Naive thymus-derived CD4-positive, alpha-beta T cell (primary cell): ENCODE results near the gene IPO4. TPM values are rescaled to one million over a fixed set of nuclear protein-coding genes. Genes with fewer than 3 reads are reported as not detected.

ENCODE experiments used
- ATAC-seq: fragments of 150-1000 bp; cut with Tn5 transposase; 2 replicates; pipeline ENCODE4 v1.10.0; 2021; ENCODE audit warnings: mild to moderate bottlenecking, moderate library complexity
- CTCF ChIA-PET: fragments of 350-600 bp; sonication (Branson Sonifier 250); formaldehyde crosslinking; loops from one replicate; lab custom pipeline; 2021; ENCODE audit warnings: antibody characterized with exemption; lab: Charles Lee
- POLR2A ChIA-PET: fragments of 350-600 bp; sonication (Branson Sonifier 250); formaldehyde crosslinking; loops from one replicate; lab custom pipeline; 2021; ENCODE audit warnings: antibody characterized with exemption, inconsistent platforms; lab: Charles Lee
- DNase-seq, 9 donors: peaks; one replicate each; pipeline versions ENCODE4 v3.0.0 to v3.0.0-alpha.2; 2020 to 2022; ENCODE audit warnings: mixed read lengths in 1 of 9
- H3K27ac ChIP-seq: one replicate; pipeline ENCODE4 v1.7.0; 2013; ENCODE audit warnings: mild to moderate bottlenecking, low read depth, low read length, moderate library complexity
- H3K27me3 ChIP-seq, 2 donors: one replicate each; pipeline ENCODE4 v1.7.0; 2013; ENCODE audit warnings: low read length in 2 of 2, mild to moderate bottlenecking in 2 of 2, moderate library complexity in 2 of 2; ENCODE audit not compliant: control insufficient read depth in 2 of 2, insufficient read depth in 2 of 2
- H3K36me3 ChIP-seq, 3 experiments: 1 replicate in 2 of 3; 2 replicates in 1 of 3; pipeline ENCODE4 v1.7.0; 2013; ENCODE audit warnings: low read length in 3 of 3, mild to moderate bottlenecking in 3 of 3, moderate library complexity in 1 of 3; ENCODE audit not compliant: insufficient read depth in 3 of 3, control insufficient read depth in 2 of 3
- H3K4me1 ChIP-seq, 2 donors: one replicate each; pipeline ENCODE4 v1.7.0; 2013; ENCODE audit warnings: low read length in 2 of 2, mild to moderate bottlenecking in 2 of 2, moderate library complexity in 1 of 2; ENCODE audit not compliant: control insufficient read depth in 2 of 2, insufficient read depth in 2 of 2
- H3K4me3 ChIP-seq: 2 replicates; pipeline ENCODE4 v1.7.0; 2013; ENCODE audit warnings: mild to moderate bottlenecking, low read length
- H3K9me3 ChIP-seq, 3 experiments: 1 replicate in 2 of 3; 2 replicates in 1 of 3; pipeline ENCODE4 v1.7.0; 2013; ENCODE audit warnings: low read length in 3 of 3; ENCODE audit not compliant: control insufficient read depth in 2 of 3
- H3K27ac Mint-ChIP-seq, 9 donors: one replicate each; pipeline ENCODE4 v1.8.0; 2020 to 2022; ENCODE audit warnings: mixed read lengths in 9 of 9, mild to moderate bottlenecking in 8 of 9, moderate library complexity in 5 of 9, inconsistent platforms in 2 of 9
- H3K27me3 Mint-ChIP-seq, 5 donors: one replicate each; pipeline ENCODE4 v1.8.0; 2021 to 2022; ENCODE audit warnings: mixed read lengths in 5 of 5, mild to moderate bottlenecking in 1 of 5
- H3K36me3 Mint-ChIP-seq, 5 donors: one replicate each; pipeline ENCODE4 v1.8.0; 2020 to 2022; ENCODE audit warnings: mixed read lengths in 5 of 5, mild to moderate bottlenecking in 3 of 5, inconsistent platforms in 1 of 5
- H3K4me1 Mint-ChIP-seq, 7 donors: one replicate each; pipeline ENCODE4 v1.8.0; 2020 to 2022; ENCODE audit warnings: mixed read lengths in 7 of 7, mild to moderate bottlenecking in 3 of 7, inconsistent platforms in 1 of 7
- H3K4me3 Mint-ChIP-seq, 10 donors: one replicate each; pipeline ENCODE4 v1.8.0; 2020 to 2022; ENCODE audit warnings: mild to moderate bottlenecking in 10 of 10, mixed read lengths in 10 of 10, moderate library complexity in 6 of 10, inconsistent platforms in 2 of 10
- H3K9me3 Mint-ChIP-seq, 11 donors: one replicate each; pipeline ENCODE4 v1.8.0; 2020 to 2022; ENCODE audit warnings: mixed read lengths in 11 of 11, mild to moderate bottlenecking in 4 of 11, inconsistent platforms in 1 of 11, moderate library complexity in 1 of 11
- intact Hi-C, 2 donors: fragments of 100-400 bp; cut with micrococcal nuclease; formaldehyde crosslinking; loops; one replicate each; pipeline ENCODE4 v1.15.1; 2023
- polyA plus RNA-seq, 2 donors: library from polyadenylated mRNA; unstranded; fragments of 300-500 nt; fragmentation: Illumina TruSeq; gene quantifications; one replicate each; pipeline ENCODE4 v1.2.3, GENCODE V29; 2021
- total RNA-seq, 6 experiments: library from RNA in 5 of 6; stranded (reverse) in 5 of 6; gene quantifications; 1 replicate in 5 of 6; 2 replicates in 1 of 6; pipeline ENCODE4 v1.2.3 and lab custom pipeline; 2021 to 2026

Gene IPO4
- total and polyA plus RNA-seq, 7 experiments from 2014 or later = 17.5 to 45.2 (median 36.2) TPM

DNA sequence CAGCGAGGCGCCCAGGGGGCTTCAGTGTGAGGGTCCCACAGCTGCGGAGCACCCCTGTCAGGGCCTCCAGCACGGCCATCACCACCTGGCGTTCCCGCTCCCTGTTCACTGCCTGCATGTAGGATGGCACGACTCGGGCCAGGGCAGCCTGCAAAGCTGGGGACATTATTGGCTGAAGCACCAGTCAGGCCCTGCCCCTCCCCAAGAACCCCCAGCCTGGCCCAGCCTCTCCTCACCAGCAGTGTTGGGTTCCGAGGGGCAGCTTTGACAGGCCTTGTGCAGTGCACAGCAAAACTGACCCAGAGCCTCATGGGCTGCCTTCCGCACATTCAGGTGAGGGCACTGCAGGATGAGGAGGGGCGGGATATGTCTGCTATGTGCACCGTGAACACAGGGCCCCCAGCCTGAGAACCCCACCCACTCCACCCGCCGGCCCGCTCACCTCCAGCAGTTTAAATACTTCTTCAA lies 5.6 kb downstream of the IPO4 start:
- peaks cover 0 to 23% (median 4%) of the 10 kb centered on the region in 5 donors for H3K36me3 Mint-ChIP-seq
- ChIA-PET POLR2A (interaction anchor here (1.0 kb wide), 1 partner anchor 10 kb away, joined by 3 read pairs; no protein-coding TSS in a partner anchor), CTCF (interaction anchor here (0.6 kb wide), 1 partner anchor 43 kb away, joined by 3 read pairs; no protein-coding TSS in a partner anchor)
- ATAC-seq (no peak), DNase-seq (no peak)
- Histone ChIP-seq H3K9me3 (no peaks in the 10 kb centered on the region), H3K27me3 (no peaks in the 10 kb centered on the region), H3K36me3 (peaks cover 0 to 86% (median 16%) of the 10 kb centered on the region in 3 experiments), H3K27ac (no peak overlapping the region), H3K4me3 (no peak overlapping the region), H3K4me1 (peaks cover 9 to 13% of the 10 kb centered on the region in 2 donors)
- H3K9me3 Mint-ChIP-seq = peaks cover 0 to 4% (median 0%) of the 10 kb centered on the region in 11 donors
- H3K4me1 Mint-ChIP-seq = peaks cover 5 to 21% (median 13%) of the 10 kb centered on the region in 7 donors
- no peak overlapping the region for H3K4me3 Mint-ChIP-seq
- intact Hi-C loops = no loop called here
- no peaks in the 10 kb centered on the region for H3K27me3 Mint-ChIP-seq
- H3K27ac Mint-ChIP-seq = peak overlapping the region in 3 of 9 donors; percentile 67 to 82 (median 69)

DNA sequence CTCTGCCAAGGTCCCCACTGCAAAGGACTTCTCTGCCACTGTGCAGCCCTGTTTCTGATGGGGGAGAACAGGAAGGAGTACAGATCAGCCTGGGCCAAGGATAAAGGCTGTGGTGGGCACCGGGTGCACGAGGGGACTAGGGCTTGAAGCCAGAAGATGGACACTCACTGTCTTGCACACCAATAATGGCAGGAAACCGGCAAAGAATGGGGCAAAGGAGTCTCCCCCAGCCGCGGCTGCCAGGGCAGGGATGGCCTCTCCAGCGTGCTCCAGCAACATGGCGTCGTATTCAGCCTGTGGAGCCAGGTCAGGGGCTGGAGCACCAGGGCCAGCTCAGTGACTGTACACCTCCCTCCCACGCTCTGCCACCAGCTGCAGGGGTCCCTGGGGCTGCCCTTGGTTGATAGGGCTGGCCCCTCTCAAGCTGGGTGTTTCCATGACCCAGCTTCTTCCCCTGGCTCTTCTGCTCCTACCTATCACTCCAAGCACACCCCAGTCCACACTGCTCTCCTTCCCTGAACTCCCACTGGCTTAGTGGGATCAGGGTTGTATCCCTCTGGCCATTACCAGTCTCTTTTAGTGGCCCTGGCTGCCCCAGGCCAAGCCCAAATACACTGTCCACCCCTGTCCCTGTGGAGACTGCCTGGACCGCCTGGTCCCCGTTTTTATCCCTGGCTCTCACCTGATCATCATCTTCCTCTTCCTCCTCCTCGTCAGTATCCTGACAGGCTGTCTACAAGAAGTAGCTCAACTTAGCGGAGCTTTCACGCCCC lies 6.3 kb downstream of the IPO4 start:
- ChIA-PET CTCF (no interaction called here), POLR2A (interaction anchor here (0.9 to 1.4 kb wide), 3 partner anchors 9 to 22 kb away, joined by 3 to 5 read pairs (median 3); partner anchors contain the start of genes IRF9 and TM9SF1)
- Mint-ChIP-seq H3K36me3 (peaks cover 0 to 28% (median 4%) of the 10 kb centered on the region in 5 donors), H3K4me3 (no peak overlapping the region), H3K4me1 (peaks cover 4 to 15% (median 5%) of the 10 kb centered on the region in 7 donors), H3K27me3 (no peaks in the 10 kb centered on the region), H3K9me3 (peaks cover 0 to 4% (median 0%) of the 10 kb centered on the region in 11 donors), H3K27ac (peak overlapping the region in 6 of 9 donors; percentile 5 to 82 (median 26))
- H3K9me3 ChIP-seq = no peaks in the 10 kb centered on the region
- peaks cover 1 to 6% of the 10 kb centered on the region in 2 donors for H3K4me1 ChIP-seq
- ATAC-seq (peak; percentile 6), DNase-seq (no peak)
- no peaks in the 10 kb centered on the region for H3K27me3 ChIP-seq
- no peak overlapping the region for H3K27ac ChIP-seq
- intact Hi-C loops = no loop called here
- no peak overlapping the region for H3K4me3 ChIP-seq
- peaks cover 0 to 94% (median 18%) of the 10 kb centered on the region in 3 experiments for H3K36me3 ChIP-seq

DNA sequence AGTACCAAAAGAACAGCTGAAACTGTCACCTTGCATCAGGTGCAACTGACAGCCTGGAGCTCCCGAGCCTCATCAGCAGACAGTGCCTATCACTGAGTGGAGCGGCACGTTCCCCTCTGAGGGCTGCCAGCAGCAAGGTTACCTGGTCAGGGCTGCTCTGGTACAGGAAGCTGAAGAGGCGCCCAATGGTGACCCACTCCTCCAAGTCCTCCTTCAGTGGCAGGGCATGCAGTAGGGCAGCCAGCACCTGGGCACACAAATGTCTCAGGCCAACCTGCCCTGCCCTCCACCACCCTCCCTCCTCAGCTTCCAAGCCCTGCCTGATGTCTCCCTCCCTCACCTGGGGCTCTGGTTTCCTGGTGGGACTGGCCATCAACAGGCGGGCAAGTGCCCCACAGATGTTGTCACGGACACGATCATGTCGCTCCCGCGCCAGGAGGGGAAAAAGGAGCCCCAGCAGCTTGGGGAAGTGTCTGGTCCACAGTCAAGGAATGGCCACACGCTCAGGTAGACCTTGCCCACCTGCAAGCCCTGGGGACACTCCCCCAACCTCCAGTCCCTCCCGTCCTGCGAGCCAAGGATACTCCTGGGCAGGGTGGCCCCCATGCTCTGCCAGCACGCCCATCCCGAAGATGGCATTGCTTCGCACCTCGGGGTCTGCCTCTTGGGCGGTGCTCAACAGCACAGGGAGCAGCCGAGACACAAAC lies 7.1 kb downstream of the IPO4 start:
- peaks cover 0 to 99% (median 23%) of the 10 kb centered on the region in 3 experiments for H3K36me3 ChIP-seq
- ChIA-PET CTCF (no interaction called here), POLR2A (interaction anchor here (0.9 to 1.4 kb wide), 2 partner anchors 14 to 21 kb away, joined by 3 to 5 read pairs; partner anchors contain the start of genes IRF9 and TM9SF1)
- H3K36me3 Mint-ChIP-seq = peaks cover 0 to 32% (median 4%) of the 10 kb centered on the region in 5 donors
- no peaks in the 10 kb centered on the region for H3K4me1 ChIP-seq
- no peak overlapping the region for H3K27ac ChIP-seq
- no peak for ATAC-seq
- DNase-seq = no peak
- no peaks in the 10 kb centered on the region for H3K9me3 ChIP-seq
- peaks cover 0 to 11% (median 0%) of the 10 kb centered on the region in 7 donors for H3K4me1 Mint-ChIP-seq
- H3K4me3 ChIP-seq = no peak overlapping the region
- no peaks in the 10 kb centered on the region for H3K27me3 ChIP-seq
- no peak overlapping the region for H3K4me3 Mint-ChIP-seq
- H3K9me3 Mint-ChIP-seq = peaks cover 0 to 4% (median 0%) of the 10 kb centered on the region in 11 donors
- intact Hi-C loops = no loop called here
- H3K27me3 Mint-ChIP-seq = no peaks in the 10 kb centered on the region
- H3K27ac Mint-ChIP-seq = peak overlapping the region in 4 of 9 donors; percentile 5 to 65 (median 8)

DNA sequence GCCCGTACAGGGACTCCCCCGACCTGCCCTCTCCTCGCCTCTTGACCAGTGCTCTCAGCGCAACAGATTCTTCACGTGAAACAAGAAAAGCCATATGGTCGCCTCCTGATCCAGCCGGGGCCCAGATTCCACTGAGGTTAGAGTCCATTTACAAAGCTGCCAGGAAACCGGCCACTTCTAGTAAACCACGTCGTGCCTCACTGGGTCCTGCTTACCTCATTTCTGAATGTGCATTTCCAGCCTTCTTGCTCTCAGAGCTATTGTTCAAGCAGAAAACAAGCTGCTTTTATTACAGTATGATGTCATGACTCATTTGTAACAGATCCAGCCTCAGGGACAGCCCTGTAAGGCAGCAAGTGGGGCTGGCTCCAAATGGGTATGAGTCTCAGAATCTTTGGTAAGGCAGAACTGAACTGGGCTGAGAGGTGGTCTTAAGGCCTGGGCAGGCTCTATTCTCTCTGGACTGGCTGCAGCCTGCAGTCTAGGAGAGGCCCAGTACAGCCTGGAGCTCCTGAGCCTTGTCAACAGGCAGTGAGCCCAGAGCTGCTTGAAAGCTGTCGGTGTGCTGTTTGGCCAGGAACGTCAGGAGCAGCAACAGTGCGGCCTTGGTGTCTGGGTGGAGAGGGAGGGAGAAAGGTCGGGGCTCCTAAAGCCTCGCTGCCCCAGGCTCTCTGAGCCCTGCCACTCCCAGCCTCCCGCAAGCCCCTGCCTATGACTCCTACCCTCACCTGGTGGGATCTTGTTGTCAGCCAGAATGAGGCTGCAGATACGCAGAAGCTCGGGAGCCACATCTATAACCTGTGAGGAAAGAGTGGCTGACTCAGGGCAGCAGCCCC lies 8.4 kb downstream of the IPO4 start:
- Mint-ChIP-seq H3K9me3 (peaks cover 0 to 4% (median 0%) of the 10 kb centered on the region in 11 donors), H3K36me3 (peaks cover 0 to 29% (median 4%) of the 10 kb centered on the region in 5 donors), H3K4me3 (no peak overlapping the region), H3K27ac (peak overlapping the region in 6 of 9 donors; percentile 31 to 75 (median 46)), H3K27me3 (no peaks in the 10 kb centered on the region), H3K4me1 (peaks cover 0 to 11% (median 0%) of the 10 kb centered on the region in 7 donors)
- ATAC-seq (no peak), DNase-seq (no peak)
- H3K9me3 ChIP-seq = no peaks in the 10 kb centered on the region
- H3K27me3 ChIP-seq = no peaks in the 10 kb centered on the region
- H3K27ac ChIP-seq = no peak overlapping the region
- CTCF ChIA-PET = interaction anchor here (0.7 kb wide), 1 partner anchor 18 kb away, joined by 3 read pairs; no protein-coding TSS in a partner anchor
- POLR2A ChIA-PET = interaction anchor here (1.4 to 2.7 kb wide), 2 partner anchors 9 to 20 kb away, joined by 5 to 9 read pairs; partner anchors contain the start of genes IPO4 and IRF9
- H3K4me3 ChIP-seq = no peak overlapping the region
- peaks cover 0 to 88% (median 23%) of the 10 kb centered on the region in 3 experiments for H3K36me3 ChIP-seq
- intact Hi-C loops = no loop called here
- H3K4me1 ChIP-seq = no peaks in the 10 kb centered on the region

DNA sequence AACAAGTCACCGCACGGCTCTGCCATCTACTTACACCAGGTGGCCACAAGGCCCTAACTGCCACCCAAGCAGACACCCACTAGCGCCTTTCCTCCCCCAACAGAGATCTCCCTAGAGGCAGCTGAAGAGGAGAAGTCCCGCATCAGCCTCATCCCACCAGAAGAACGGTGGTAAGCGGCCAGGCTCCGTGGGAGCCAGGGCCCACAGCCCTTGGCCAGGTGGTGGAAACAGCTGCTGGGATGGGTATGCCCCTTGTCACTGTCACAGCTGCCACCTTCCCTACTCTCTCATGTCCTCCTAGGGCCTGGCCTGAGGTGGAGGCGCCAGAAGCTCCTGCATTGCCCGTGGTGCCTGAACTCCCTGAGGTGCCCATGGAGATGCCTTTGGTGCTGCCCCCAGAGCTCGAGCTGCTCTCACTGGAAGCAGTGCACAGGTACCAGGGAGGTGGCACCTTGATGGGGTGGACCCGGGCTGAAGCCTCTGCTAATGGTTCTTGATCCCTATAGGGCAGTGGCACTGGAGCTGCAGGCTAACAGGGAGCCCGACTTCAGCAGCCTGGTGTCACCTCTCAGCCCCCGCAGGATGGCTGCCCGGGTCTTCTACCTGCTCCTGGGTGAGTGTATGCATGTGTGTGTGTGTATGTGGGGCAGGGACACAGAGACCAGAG lies 9.2 kb downstream of the IPO4 start:
- H3K27me3 ChIP-seq = no peaks in the 10 kb centered on the region
- ChIA-PET POLR2A (interaction anchor here (0.6 to 2.7 kb wide), 4 partner anchors 10 to 63 kb away, joined by 3 to 9 read pairs (median 4); partner anchors contain the start of gene IPO4), CTCF (no interaction called here)
- H3K36me3 Mint-ChIP-seq = peaks cover 0 to 34% (median 4%) of the 10 kb centered on the region in 5 donors
- H3K4me1 Mint-ChIP-seq = peaks cover 0 to 17% (median 4%) of the 10 kb centered on the region in 7 donors
- H3K9me3 Mint-ChIP-seq = peaks cover 0 to 2% (median 0%) of the 10 kb centered on the region in 11 donors
- DNase-seq (no peak), ATAC-seq (no peak)
- H3K4me1 ChIP-seq = no peaks in the 10 kb centered on the region
- no peak overlapping the region for H3K4me3 Mint-ChIP-seq
- no peak overlapping the region for H3K4me3 ChIP-seq
- peaks cover 0 to 83% (median 20%) of the 10 kb centered on the region in 3 experiments for H3K36me3 ChIP-seq
- no peak overlapping the region for H3K27ac ChIP-seq
- H3K9me3 ChIP-seq = no peaks in the 10 kb centered on the region
- peak overlapping the region in 5 of 9 donors; percentile 32 to 75 (median 59) for H3K27ac Mint-ChIP-seq
- intact Hi-C loops = no loop called here
- no peaks in the 10 kb centered on the region for H3K27me3 Mint-ChIP-seq
